ENCODE measurements around the gene DCAF15. TPM values are rescaled to one million over a fixed set of nuclear protein-coding genes. Genes with fewer than 3 reads are reported as not detected.
A peak's percentile ranks its signal among the peaks of the same experiment; 100 is the strongest.

DCAF15 gene
- total RNA-seq: 10 to 100 TPM in 1 of 2 donors, 1 to 10 TPM in 1; 7.0 to 20.4 TPM

GRCh38 chr19:13952154-13952930 lies at the start of gene DCAF15:
TSS of gene DCAF15 (plus strand) at chr19:13952509. CDS start at chr19:13952513, 4 bp downstream.
- ATAC-seq (peak; percentile 100), DNase-seq (peak; percentile 99 to 100 (median 99))
- Histone ChIP-seq H3K36me3 (replicated peaks in 1 of 2; ENCODE audit: insufficient read depth in 1 of 2, low read depth in 2 of 2) (peaks cover 6 to 9% of the 10 kb centered on the region in 2 donors), H3K27me3 (no peaks in the 10 kb centered on the region), H3K4me3 (peak within 1 kb of the TSS; percentile 51 to 76), H3K4me1 (peaks cover 11% of the 10 kb centered on the region), H3K27ac (peak within 1 kb of the TSS; percentile 44 to 83 (median 71)), H3K9me3 (no peaks in the 10 kb centered on the region)
- no peak for TF ChIP-seq CTCF (IDR thresholded peaks at IDR 0.05)
- TF ChIP-seq POLR2A (IDR thresholded peaks at IDR 0.05): peak in 2 of 3 donors; percentile 70 to 71
- intact Hi-C loops (cut with DNase I): no loop called here
- WGBS, 2 donors: 0% methylated on average over 38 to 52 of the region's 65 CpGs

GRCh38 chr19:13902993-13903555 lies 49.2 kb upstream of the DCAF15 start:
- Histone ChIP-seq H3K4me3 (no peak overlapping the region), H3K27me3 (no peaks in the 10 kb centered on the region), H3K4me1 (peaks cover 40% of the 10 kb centered on the region), H3K36me3 (replicated peaks in 1 of 2; ENCODE audit: insufficient read depth in 1 of 2, low read depth in 2 of 2) (no peaks in the 10 kb centered on the region), H3K27ac (no peak overlapping the region), H3K9me3 (no peaks in the 10 kb centered on the region)
- DNase-seq (no peak), ATAC-seq (no peak)
- TF ChIP-seq CTCF (IDR thresholded peaks at IDR 0.05): peak in 5 of 7 experiments; percentile 14 to 40 (median 21)
- no peak for TF ChIP-seq POLR2A (IDR thresholded peaks at IDR 0.05)
- 62 to 68% methylated on average over 4 of the region's 4 CpGs for WGBS, 2 donors
- intact Hi-C loops (cut with DNase I): no loop called here

- intact Hi-C loops (cut with DNase I): no loop called here
- peak within 1 kb of the TSS; percentile 63 to 90 (median 78) for H3K27ac ChIP-seq
- peak; percentile 98 for ATAC-seq
Measured at GRCh38 chr19:13905634-13906520, 46.4 kb upstream of the DCAF15 start, which contains the start of the genes BRME1 and CC2D1A. TSS of gene BRME1 (minus strand) at chr19:13906117. CDS start at chr19:13904892, 1,225 bp downstream. TSS of gene CC2D1A (plus strand) at chr19:13906201. CDS start at chr19:13906442, 241 bp downstream.

More at GRCh38 chr19:13905634-13906520, 46.4 kb upstream of the DCAF15 start, which contains the start of the genes BRME1 and CC2D1A:
- 3 to 44% methylated on average over 5 to 63 of the region's 86 CpGs for WGBS, 2 donors
- TF ChIP-seq POLR2A (IDR thresholded peaks at IDR 0.05) (peak in 2 of 3 donors; percentile 70 to 75), CTCF (IDR thresholded peaks at IDR 0.05) (peak in 1 of 7 experiments; percentile 25)
- Histone ChIP-seq H3K4me3 (peak within 1 kb of the TSS; percentile 46 to 77), H3K9me3 (no peaks in the 10 kb centered on the region), H3K27me3 (no peaks in the 10 kb centered on the region), H3K36me3 (replicated peaks in 1 of 2; ENCODE audit: insufficient read depth in 1 of 2, low read depth in 2 of 2) (no peaks in the 10 kb centered on the region), H3K4me1 (peaks cover 39% of the 10 kb centered on the region)
- DNase-seq: peak; percentile 96 to 97 (median 97)

Data from body of pancreas (tissue), 4 donors.